BLaER1 treated with 17β-estradiol and CSF1 and Interleukin-3, amounts not matched to agents 10 nM and 100 nM (cell line): Measurements from ENCODE around the gene HYAL2.

Source experiments
- H3K27ac ChIP-seq, 11 experiments: shearing (Covaris generic); formaldehyde crosslinking; 2 replicates each; pipeline ENCODE4 v1.8.1; 2022
- H3K27me3 ChIP-seq, 11 experiments: shearing (Covaris generic); formaldehyde crosslinking; 2 replicates each; pipeline ENCODE4 v1.8.1; 2022
- H3K36me3 ChIP-seq, 11 experiments: shearing (Covaris generic); formaldehyde crosslinking; 2 replicates each; pipeline ENCODE4 v1.8.1; 2022
- H3K4me1 ChIP-seq, 10 experiments: shearing (Covaris generic); formaldehyde crosslinking; 2 replicates each; pipeline ENCODE4 v1.8.1; 2022
- H3K4me2 ChIP-seq, 11 experiments: shearing (Covaris generic); formaldehyde crosslinking; 2 replicates each; pipeline ENCODE4 v1.8.1; 2022
- H3K4me3 ChIP-seq, 10 experiments: shearing (Covaris generic); formaldehyde crosslinking; 2 replicates each; pipeline ENCODE4 v1.8.1; 2022
- H3K9ac ChIP-seq, 11 experiments: shearing (Covaris generic); formaldehyde crosslinking; 2 replicates each; pipeline ENCODE4 v1.8.1; 2022
- H3K9me3 ChIP-seq, 11 experiments: shearing (Covaris generic); formaldehyde crosslinking; replicated peaks in 1 of 11; 2 replicates each; pipeline ENCODE4 v1.8.1; 2022
- H4K20me1 ChIP-seq, 11 experiments: shearing (Covaris generic); formaldehyde crosslinking; 2 replicates each; pipeline ENCODE4 v1.8.1; 2022
- Cebpa-rat ChIP-seq, 11 experiments: shearing (Covaris generic); IDR thresholded peaks; 2 replicates each; pipeline ENCODE4 v1.8.1; 2022

HYAL2 gene

GRCh38 chr3:50302095-50303012 is 20.2 kb downstream of the HYAL2 start:
- Histone ChIP-seq H3K4me1 (peaks cover 24 to 40% (median 26%) of the 10 kb centered on the region in 10 experiments), H3K9ac (no peak overlapping the region; a peak in 1 of 22 replicates), H3K27me3 (no peaks in the 10 kb centered on the region), H3K36me3 (peaks cover 0 to 13% (median 0%) of the 10 kb centered on the region in 11 experiments; a peak in 7 of 22 replicates), H4K20me1 (peaks cover 0 to 13% (median 0%) of the 10 kb centered on the region in 11 experiments; a peak in 5 of 22 replicates), H3K4me3 (no peak overlapping the region), H3K27ac (no peak overlapping the region), H3K4me2 (no peak overlapping the region), H3K9me3 (peaks cover 7 to 18% (median 14%) of the 10 kb centered on the region in 11 experiments; a peak in 20 of 22 replicates)
- no peak for TF ChIP-seq Cebpa-rat (IDR thresholded peaks at IDR 0.05)

- TF ChIP-seq Cebpa-rat (IDR thresholded peaks at IDR 0.05): no peak
- H4K20me1 ChIP-seq: peaks cover 0 to 14% (median 0%) of the 10 kb centered on the region in 11 experiments; a peak in 5 of 22 replicates
Observed at GRCh38 chr3:50300681-50301254, 21.8 kb downstream of the HYAL2 start.

GRCh38 chr3:50299929-50300680 is 22.4 kb downstream of the HYAL2 start:
- Histone ChIP-seq H3K9ac (peak overlapping the region; percentile 72 to 87 (median 75)), H3K4me3 (peak overlapping the region; percentile 51 to 84 (median 66)), H3K27ac (peak overlapping the region; percentile 25 to 87 (median 67); a peak in 20 of 22 replicates), H3K4me1 (peaks cover 24 to 46% (median 26%) of the 10 kb centered on the region in 10 experiments), H3K36me3 (peaks cover 0 to 10% (median 0%) of the 10 kb centered on the region in 11 experiments; a peak in 2 of 22 replicates), H3K27me3 (no peaks in the 10 kb centered on the region), H3K9me3 (no peaks in the 10 kb centered on the region), H3K4me2 (peak overlapping the region; percentile 82 to 98 (median 92)), H4K20me1 (peaks cover 0 to 14% (median 0%) of the 10 kb centered on the region in 11 experiments; a peak in 5 of 22 replicates)
- no peak for TF ChIP-seq Cebpa-rat (IDR thresholded peaks at IDR 0.05)

More at GRCh38 chr3:50300681-50301254, 21.8 kb downstream of the HYAL2 start:
- Histone ChIP-seq H3K9ac (peak overlapping the region in 5 of 11 experiments; percentile 20 to 84 (median 74); a peak in 6 of 22 replicates), H3K27ac (peak overlapping the region in 8 of 11 experiments; percentile 17 to 87 (median 68); a peak in 8 of 22 replicates), H3K4me2 (peak overlapping the region; percentile 82 to 98 (median 92); a peak in 19 of 22 replicates), H3K9me3 (peaks cover 0 to 2% (median 0%) of the 10 kb centered on the region in 11 experiments; a peak in 1 of 22 replicates), H3K4me1 (peaks cover 24 to 46% (median 26%) of the 10 kb centered on the region in 10 experiments), H3K4me3 (peak overlapping the region in 2 of 10 experiments; percentile 60 to 71; a peak in 2 of 20 replicates), H3K27me3 (no peaks in the 10 kb centered on the region), H3K36me3 (peaks cover 0 to 10% (median 0%) of the 10 kb centered on the region in 11 experiments; a peak in 2 of 22 replicates)

- Histone ChIP-seq H3K27me3 (no peaks in the 10 kb centered on the region), H3K9me3 (no peaks in the 10 kb centered on the region), H3K4me2 (peak overlapping the region; percentile 82 to 98 (median 92)), H3K4me1 (peaks cover 24 to 46% (median 26%) of the 10 kb centered on the region in 10 experiments), H3K4me3 (peak overlapping the region; percentile 51 to 84 (median 66)), H4K20me1 (peaks cover 0 to 14% (median 0%) of the 10 kb centered on the region in 11 experiments; a peak in 5 of 22 replicates), H3K27ac (peak overlapping the region; percentile 25 to 87 (median 67); a peak in 20 of 22 replicates), H3K36me3 (peaks cover 0 to 10% (median 0%) of the 10 kb centered on the region in 11 experiments; a peak in 2 of 22 replicates), H3K9ac (peak overlapping the region; percentile 72 to 87 (median 75))
- TF ChIP-seq Cebpa-rat (IDR thresholded peaks at IDR 0.05): no peak
Observed at GRCh38 chr3:50299638-50299928, 23.0 kb downstream of the HYAL2 start.

- TF ChIP-seq Cebpa-rat (IDR thresholded peaks at IDR 0.05): no peak
- H3K4me1 ChIP-seq: peaks cover 24 to 46% (median 26%) of the 10 kb centered on the region in 10 experiments
- no peaks in the 10 kb centered on the region for H3K27me3 ChIP-seq
- peak within 1 kb of the TSS; percentile 75 to 87 (median 81) for H3K9ac ChIP-seq
- H4K20me1 ChIP-seq: peaks cover 0 to 14% (median 0%) of the 10 kb centered on the region in 11 experiments; a peak in 5 of 22 replicates
- peak within 1 kb of the TSS; percentile 95 to 99 (median 98) for H3K4me2 ChIP-seq
- peak within 1 kb of the TSS; percentile 66 to 84 (median 74) for H3K4me3 ChIP-seq
- H3K27ac ChIP-seq: peak within 1 kb of the TSS; percentile 42 to 87 (median 78); a peak in 21 of 22 replicates
- peaks cover 0 to 10% (median 0%) of the 10 kb centered on the region in 11 experiments; a peak in 2 of 22 replicates for H3K36me3 ChIP-seq
- no peaks in the 10 kb centered on the region for H3K9me3 ChIP-seq
Observed at GRCh38 chr3:50298836-50299637, 23.5 kb downstream of the HYAL2 start, which contains the start of the genes HYAL3 and NAA80. Gene HYAL3, minus strand, starts transcription at chr3:50299405. Its CDS starts 3,803 bp downstream, at chr3:50295602. Gene NAA80, minus strand, starts transcription at chr3:50299405. Its CDS starts 1,942 bp downstream, at chr3:50297463.

GRCh38 chr3:50297896-50298725 is 24.4 kb downstream of the HYAL2 start:
- Histone ChIP-seq H3K4me1 (peaks cover 27 to 44% (median 31%) of the 10 kb centered on the region in 10 experiments), H3K36me3 (peaks cover 0 to 10% (median 0%) of the 10 kb centered on the region in 11 experiments; a peak in 2 of 22 replicates), H3K27ac (peak overlapping the region; percentile 42 to 86 (median 77); a peak in 21 of 22 replicates), H4K20me1 (peaks cover 0 to 14% (median 0%) of the 10 kb centered on the region in 11 experiments; a peak in 5 of 22 replicates), H3K4me2 (peak overlapping the region; percentile 82 to 99 (median 98)), H3K9me3 (no peaks in the 10 kb centered on the region), H3K27me3 (no peaks in the 10 kb centered on the region), H3K4me3 (peak overlapping the region; percentile 66 to 84 (median 74)), H3K9ac (peak overlapping the region; percentile 75 to 87 (median 81))
- no peak for TF ChIP-seq Cebpa-rat (IDR thresholded peaks at IDR 0.05)
